HepG2 (cell line): ENCODE results near the gene SNRPN.

Experiments used
- ATAD3A ChIP-seq: sonication (generic); formaldehyde crosslinking; IDR thresholded peaks from 2 replicates; pipeline ENCODE4 v1.4.0; 2020; ENCODE audit warnings: missing genetic modification reagents
- BHLHE40 ChIP-seq: IDR thresholded peaks from 2 replicates; pipeline ENCODE4 v1.6.1; 2011; ENCODE audit warnings: low read length, improper control_type of control experiment
- EP300 ChIP-seq, 3 experiments: sonication (generic) in 1 of 3; formaldehyde crosslinking in 1 of 3; IDR thresholded peaks; 2 replicates each; pipeline versions ENCODE4 v1.5.1 to v1.6.1; 2011 to 2020; ENCODE audit warnings: low read depth in 2 of 3, low read length in 2 of 3, borderline replicate concordance in 1 of 3, improper control_type of control experiment in 1 of 3, mild to moderate bottlenecking in 1 of 3, missing genetic modification reagents in 1 of 3, moderate library complexity in 1 of 3
- KDM1A ChIP-seq: IDR thresholded peaks from 2 replicates; pipeline ENCODE4 v1.6.1; 2016; ENCODE audit warnings: missing compliant biosample characterization
- ZNF138 ChIP-seq: sonication (generic); formaldehyde crosslinking; IDR thresholded peaks from 2 replicates; pipeline ENCODE4 v1.5.0; 2020; ENCODE audit warnings: mild to moderate bottlenecking, low read depth, missing genetic modification reagents
- TF ChIP-seq, protein P1 (sequence below): sonication (generic); IDR thresholded peaks from 2 replicates; pipeline ENCODE4 v1.6.1; 2016; ENCODE audit warnings: low read depth, borderline replicate concordance
- TF ChIP-seq, protein P2 (sequence below): sonication (generic); formaldehyde crosslinking; IDR thresholded peaks from 2 replicates; pipeline ENCODE4 v1.4.0; 2020; ENCODE audit warnings: missing genetic modification reagents
- TF ChIP-seq, protein P3 (sequence below): sonication (generic); formaldehyde crosslinking; IDR thresholded peaks from 2 replicates; pipeline ENCODE4 v1.8.0; 2022; ENCODE audit warnings: mild to moderate bottlenecking, missing genetic modification reagents, borderline replicate concordance
- TF ChIP-seq, protein P4 (sequence below): sonication (generic); formaldehyde crosslinking; IDR thresholded peaks from 2 replicates; pipeline ENCODE4 v1.5.0; 2020; ENCODE audit warnings: mild to moderate bottlenecking, missing genetic modification reagents, moderate library complexity

DNA sequence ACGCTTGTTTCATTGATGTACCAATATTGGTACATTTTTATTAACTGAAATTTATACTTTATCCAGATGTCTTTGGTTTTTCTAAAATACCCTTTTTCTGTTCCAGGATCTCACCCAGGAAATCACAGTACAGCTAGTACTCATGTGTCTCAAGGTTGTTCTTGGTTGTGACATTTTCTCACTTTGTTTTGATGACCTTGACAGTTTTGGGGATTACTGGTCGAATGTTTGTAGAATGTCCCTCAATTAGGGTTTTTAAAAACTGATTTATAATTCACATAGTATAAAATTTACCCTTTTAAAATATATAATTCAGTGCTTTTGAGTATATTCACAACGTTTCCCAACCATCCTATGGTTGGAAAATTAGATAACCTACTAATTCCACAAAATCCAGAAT is 6.3 kb upstream of the SNRPN start:
- TF ChIP-seq KDM1A (CRISPR knock-in tag) (no peak), EP300 (IDR thresholded peaks at IDR 0.05; ENCODE audit: low read depth in 2 of 2, low read length in 2 of 2) (no peak), EP300 (CRISPR knock-in tag; IDR thresholded peaks at IDR 0.05; ENCODE audit: borderline replicate concordance) (no peak), ZNF138 (no peak), BHLHE40 (no peak), ATAD3A (no peak)
- TF ChIP-seq, protein P1, sequence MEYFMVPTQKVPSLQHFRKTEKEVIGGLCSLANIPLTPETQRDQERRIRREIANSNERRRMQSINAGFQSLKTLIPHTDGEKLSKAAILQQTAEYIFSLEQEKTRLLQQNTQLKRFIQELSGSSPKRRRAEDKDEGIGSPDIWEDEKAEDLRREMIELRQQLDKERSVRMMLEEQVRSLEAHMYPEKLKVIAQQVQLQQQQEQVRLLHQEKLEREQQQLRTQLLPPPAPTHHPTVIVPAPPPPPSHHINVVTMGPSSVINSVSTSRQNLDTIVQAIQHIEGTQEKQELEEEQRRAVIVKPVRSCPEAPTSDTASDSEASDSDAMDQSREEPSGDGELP = no peak
- TF ChIP-seq, protein P2, sequence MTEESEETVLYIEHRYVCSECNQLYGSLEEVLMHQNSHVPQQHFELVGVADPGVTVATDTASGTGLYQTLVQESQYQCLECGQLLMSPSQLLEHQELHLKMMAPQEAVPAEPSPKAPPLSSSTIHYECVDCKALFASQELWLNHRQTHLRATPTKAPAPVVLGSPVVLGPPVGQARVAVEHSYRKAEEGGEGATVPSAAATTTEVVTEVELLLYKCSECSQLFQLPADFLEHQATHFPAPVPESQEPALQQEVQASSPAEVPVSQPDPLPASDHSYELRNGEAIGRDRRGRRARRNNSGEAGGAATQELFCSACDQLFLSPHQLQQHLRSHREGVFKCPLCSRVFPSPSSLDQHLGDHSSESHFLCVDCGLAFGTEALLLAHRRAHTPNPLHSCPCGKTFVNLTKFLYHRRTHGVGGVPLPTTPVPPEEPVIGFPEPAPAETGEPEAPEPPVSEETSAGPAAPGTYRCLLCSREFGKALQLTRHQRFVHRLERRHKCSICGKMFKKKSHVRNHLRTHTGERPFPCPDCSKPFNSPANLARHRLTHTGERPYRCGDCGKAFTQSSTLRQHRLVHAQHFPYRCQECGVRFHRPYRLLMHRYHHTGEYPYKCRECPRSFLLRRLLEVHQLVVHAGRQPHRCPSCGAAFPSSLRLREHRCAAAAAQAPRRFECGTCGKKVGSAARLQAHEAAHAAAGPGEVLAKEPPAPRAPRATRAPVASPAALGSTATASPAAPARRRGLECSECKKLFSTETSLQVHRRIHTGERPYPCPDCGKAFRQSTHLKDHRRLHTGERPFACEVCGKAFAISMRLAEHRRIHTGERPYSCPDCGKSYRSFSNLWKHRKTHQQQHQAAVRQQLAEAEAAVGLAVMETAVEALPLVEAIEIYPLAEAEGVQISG (CRISPR knock-in tag) = no peak
- TF ChIP-seq, protein P3, sequence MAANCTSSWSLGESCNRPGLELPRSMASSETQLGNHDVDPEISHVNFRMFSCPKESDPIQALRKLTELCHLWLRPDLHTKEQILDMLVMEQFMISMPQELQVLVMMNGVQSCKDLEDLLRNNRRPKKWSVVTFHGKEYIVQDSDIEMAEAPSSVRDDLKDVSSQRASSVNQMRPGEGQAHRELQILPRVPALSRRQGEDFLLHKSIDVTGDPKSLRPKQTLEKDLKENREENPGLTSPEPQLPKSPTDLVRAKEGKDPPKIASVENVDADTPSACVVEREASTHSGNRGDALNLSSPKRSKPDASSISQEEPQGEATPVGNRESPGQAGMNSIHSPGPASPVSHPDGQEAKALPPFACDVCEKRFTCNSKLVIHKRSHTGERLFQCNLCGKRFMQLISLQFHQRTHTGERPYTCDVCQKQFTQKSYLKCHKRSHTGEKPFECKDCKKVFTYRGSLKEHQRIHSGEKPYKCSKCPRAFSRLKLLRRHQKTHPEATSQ (CRISPR knock-in tag) = no peak
- TF ChIP-seq, protein P4, sequence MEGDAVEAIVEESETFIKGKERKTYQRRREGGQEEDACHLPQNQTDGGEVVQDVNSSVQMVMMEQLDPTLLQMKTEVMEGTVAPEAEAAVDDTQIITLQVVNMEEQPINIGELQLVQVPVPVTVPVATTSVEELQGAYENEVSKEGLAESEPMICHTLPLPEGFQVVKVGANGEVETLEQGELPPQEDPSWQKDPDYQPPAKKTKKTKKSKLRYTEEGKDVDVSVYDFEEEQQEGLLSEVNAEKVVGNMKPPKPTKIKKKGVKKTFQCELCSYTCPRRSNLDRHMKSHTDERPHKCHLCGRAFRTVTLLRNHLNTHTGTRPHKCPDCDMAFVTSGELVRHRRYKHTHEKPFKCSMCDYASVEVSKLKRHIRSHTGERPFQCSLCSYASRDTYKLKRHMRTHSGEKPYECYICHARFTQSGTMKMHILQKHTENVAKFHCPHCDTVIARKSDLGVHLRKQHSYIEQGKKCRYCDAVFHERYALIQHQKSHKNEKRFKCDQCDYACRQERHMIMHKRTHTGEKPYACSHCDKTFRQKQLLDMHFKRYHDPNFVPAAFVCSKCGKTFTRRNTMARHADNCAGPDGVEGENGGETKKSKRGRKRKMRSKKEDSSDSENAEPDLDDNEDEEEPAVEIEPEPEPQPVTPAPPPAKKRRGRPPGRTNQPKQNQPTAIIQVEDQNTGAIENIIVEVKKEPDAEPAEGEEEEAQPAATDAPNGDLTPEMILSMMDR = no peak
